Bronchial epithelial cell (primary cell): ENCODE measurements around the gene MST1. TPM values are rescaled to one million over a fixed set of nuclear protein-coding genes. Genes with fewer than 3 reads are reported as not detected.

Source experiments
- DNase-seq: peaks from one replicate; pipeline ENCODE4 v3.0.0-alpha.2; 2010; ENCODE audit warnings: low read depth
- FAIRE-seq: peaks from 2 replicates; lab custom pipeline; 2011; peaks lifted over from hg19 to GRCh38; lab: Jason Lieb, UNC
- H3K27me3 ChIP-seq: 2 replicates; pipeline ENCODE4 v1.5.1; 2011; ENCODE audit warnings: low read length; ENCODE audit not compliant: control insufficient read depth, insufficient read depth
- H3K36me3 ChIP-seq: 2 replicates; pipeline ENCODE4 v1.5.1; 2011; ENCODE audit warnings: low read length; ENCODE audit not compliant: control insufficient read depth, insufficient read depth
- H3K4me3 ChIP-seq: 2 replicates; pipeline ENCODE4 v1.5.1; 2011; ENCODE audit warnings: mild to moderate bottlenecking, low read depth, low read length, control low read depth
- total RNA-seq: library from RNA; depleted of rRNA; stranded (reverse); fragments of >200 nt; gene quantifications from 2 replicates; pipeline ENCODE4 v1.2.1, GENCODE V29; 2014
- TF ChIP-seq, protein P1 (sequence below): IDR thresholded peaks from 2 replicates; pipeline ENCODE4 v1.5.1; 2011; ENCODE audit warnings: mild to moderate bottlenecking, moderate library complexity, low read length, control low read depth, inconsistent platforms; ENCODE audit not compliant: insufficient read depth, severe bottlenecking

MST1 gene
- total RNA-seq, 1 donor from 2014 or later = 4.7 TPM

DNA sequence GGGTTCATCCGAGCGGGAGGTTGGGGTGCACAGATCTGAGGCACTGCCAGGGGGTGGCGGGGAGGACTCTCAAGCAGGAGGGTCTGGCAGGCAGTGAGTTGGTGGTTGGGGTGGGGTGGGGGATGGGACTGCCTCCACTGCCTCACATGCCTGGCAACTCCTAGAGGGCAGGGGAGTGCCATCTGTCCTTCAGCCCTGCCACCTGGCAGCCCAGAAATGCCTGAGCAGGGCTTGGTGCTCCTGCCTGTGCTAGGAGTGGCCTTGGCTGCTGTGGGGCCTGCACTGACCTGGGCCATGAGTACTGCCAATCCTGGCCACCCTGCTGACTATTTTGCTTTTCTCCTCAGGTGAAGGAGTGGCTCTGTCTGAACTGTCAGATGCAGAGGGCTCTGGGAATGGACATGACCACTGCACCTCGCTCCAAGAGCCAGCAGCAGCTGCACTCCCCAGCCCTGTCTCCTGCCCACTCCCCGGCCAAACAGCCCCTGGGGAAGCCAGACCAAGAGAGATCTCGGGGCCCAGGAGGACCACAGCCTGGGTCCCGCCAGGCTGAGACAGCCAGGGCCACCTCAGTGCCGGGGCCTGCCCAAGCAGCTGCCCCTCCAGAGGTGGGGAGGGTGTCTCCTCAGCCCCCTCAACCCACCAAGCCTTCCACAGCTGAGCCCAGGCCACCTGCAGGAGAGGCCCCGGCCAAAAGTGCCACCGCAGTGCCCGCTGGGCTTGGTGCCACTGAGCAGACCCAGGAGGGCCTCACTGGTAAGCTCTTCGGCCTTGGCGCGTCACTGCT is 47.2 kb downstream of the MST1 start:
- Histone ChIP-seq H3K27me3 (no peaks in the 10 kb centered on the region), H3K36me3 (no peaks in the 10 kb centered on the region), H3K4me3 (no peak overlapping the region)
- FAIRE-seq (no peak), DNase-seq (no peak)
- TF ChIP-seq, protein P1, sequence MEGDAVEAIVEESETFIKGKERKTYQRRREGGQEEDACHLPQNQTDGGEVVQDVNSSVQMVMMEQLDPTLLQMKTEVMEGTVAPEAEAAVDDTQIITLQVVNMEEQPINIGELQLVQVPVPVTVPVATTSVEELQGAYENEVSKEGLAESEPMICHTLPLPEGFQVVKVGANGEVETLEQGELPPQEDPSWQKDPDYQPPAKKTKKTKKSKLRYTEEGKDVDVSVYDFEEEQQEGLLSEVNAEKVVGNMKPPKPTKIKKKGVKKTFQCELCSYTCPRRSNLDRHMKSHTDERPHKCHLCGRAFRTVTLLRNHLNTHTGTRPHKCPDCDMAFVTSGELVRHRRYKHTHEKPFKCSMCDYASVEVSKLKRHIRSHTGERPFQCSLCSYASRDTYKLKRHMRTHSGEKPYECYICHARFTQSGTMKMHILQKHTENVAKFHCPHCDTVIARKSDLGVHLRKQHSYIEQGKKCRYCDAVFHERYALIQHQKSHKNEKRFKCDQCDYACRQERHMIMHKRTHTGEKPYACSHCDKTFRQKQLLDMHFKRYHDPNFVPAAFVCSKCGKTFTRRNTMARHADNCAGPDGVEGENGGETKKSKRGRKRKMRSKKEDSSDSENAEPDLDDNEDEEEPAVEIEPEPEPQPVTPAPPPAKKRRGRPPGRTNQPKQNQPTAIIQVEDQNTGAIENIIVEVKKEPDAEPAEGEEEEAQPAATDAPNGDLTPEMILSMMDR = no peak

DNA sequence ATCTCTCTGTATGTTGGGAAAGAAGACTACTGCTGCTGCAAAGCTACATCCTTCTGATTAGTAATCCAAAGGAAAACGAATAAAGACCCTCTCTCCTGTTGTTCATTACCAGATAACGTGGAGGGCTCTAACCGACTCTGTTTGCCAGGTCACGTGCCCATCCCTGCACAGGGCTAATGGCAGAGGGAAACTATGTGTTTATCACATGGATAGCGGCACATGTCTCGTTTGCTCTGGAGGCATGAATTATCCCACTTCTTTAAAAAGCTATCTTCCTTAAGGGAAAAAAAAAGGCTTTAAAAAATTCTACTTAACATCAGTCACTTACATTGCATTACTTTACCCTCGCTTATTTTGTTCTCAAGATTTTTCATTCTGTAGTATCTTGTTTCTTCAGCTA is 48.0 kb downstream of the MST1 start:
- DNase-seq (no peak), FAIRE-seq (no peak)
- TF ChIP-seq, protein P1 = no peak
- Histone ChIP-seq H3K27me3 (no peaks in the 10 kb centered on the region), H3K4me3 (no peak overlapping the region), H3K36me3 (no peaks in the 10 kb centered on the region)

DNA sequence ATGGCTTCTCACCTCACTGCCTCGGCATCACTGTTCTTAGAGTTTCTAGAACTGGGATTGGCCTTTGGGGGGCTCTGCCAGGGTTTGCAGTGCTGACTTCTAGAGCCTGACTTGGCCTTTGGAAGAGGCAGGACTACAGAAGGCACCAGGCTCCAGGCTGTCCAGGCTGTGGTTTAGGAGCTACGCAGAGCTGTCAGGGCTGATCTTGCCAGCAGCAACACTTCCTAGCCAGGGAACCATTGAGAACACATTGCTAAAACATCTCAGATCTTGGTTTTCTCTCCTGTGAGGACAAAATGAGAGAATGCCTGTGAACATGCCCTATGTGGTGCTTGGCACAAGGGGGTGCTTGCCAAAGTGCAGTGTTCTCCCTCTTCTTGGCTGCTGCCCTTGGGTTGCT is 49.7 kb downstream of the MST1 start:
- H3K4me3 ChIP-seq = no peak overlapping the region
- FAIRE-seq = peak; percentile 32
- TF ChIP-seq, protein P1 = no peak

DNA sequence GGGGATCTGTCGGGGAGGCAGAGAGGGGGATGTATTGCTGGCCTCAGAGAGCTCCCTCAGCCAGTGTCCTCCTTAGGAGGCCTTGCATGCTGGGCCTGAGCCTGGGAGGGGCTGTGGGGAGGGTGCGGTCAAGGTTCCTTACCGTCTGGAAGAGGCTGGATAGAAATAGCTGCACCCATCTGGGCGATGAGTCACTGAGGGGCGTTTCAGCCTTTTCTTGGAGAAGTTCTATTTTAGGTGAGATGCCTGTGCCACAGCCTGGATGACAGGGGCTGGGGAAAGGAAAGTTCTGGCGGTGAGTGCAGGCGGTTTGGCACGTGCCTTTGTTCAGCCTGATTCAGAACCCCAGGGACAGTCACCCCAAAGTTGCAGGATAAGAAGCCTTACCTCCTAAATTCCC is 50.8 kb downstream of the MST1 start:
- H3K4me3 ChIP-seq = no peak overlapping the region
- no peaks in the 10 kb centered on the region for H3K36me3 ChIP-seq
- no peak for FAIRE-seq
- TF ChIP-seq, protein P1 = no peak
- H3K27me3 ChIP-seq = no peaks in the 10 kb centered on the region
- peak; percentile 70 for DNase-seq

More for the DNA sequence above, 49.7 kb downstream of the MST1 start:
- Histone ChIP-seq H3K36me3 (no peaks in the 10 kb centered on the region), H3K27me3 (no peaks in the 10 kb centered on the region)
- DNase-seq = no peak

DNA sequence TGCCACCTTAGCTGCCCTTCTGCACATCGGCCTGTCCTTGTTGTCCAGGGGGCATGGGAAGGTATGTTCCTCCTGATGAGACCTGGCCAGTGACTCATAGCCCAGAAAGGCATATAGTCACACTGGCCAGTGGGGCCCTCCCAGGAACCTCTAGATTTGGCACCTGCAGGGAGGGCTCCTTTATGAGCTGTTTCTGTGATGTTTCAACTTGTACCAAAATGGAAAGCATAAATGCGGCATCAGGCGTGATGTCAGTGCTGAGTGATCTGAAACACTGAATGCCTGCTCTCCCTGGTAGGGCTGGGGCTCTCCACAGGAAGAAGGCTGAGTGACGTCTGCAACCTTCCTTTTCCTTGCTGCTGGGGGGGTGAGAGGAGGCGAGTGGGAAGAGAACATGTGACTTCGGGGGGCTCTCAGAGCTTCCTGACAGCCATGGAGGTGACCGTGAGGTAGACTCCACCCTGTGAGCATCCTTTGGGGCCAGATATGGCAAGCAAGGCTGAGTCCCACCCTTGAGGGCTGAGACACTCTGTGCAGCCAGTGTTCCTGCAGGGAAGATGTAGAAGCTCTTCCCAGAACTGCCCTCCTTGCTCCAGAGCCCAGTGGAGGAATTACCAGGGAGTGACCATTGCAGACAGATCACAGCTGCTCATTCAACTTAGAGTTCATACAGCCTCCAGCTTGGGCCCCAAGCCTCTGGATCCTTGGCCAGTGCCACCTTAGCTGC is 52.2 kb downstream of the MST1 start:
- TF ChIP-seq, protein P1 = no peak
- H3K36me3 ChIP-seq = no peaks in the 10 kb centered on the region
- FAIRE-seq (peak; percentile 94), DNase-seq (peak; percentile 91)
- H3K4me3 ChIP-seq = no peak overlapping the region
- H3K27me3 ChIP-seq = no peaks in the 10 kb centered on the region
